IMR-90 (cell line): ENCODE results near the gene MAP1A. TPM values are rescaled to one million over a fixed set of nuclear protein-coding genes. Genes with fewer than 3 reads are reported as not detected.

Experiments
- ATAC-seq: fragments of 200-7000 bp; cut with Tn5 transposase; 2 replicates; pipeline ENCODE4 v1.9.1; 2020; ENCODE audit warnings: low read depth, mild to moderate bottlenecking, moderate library complexity
- BruUV-seq: library from RNA; stranded (reverse); fragments of 400-500 nt; replicated peaks from 2 replicates; lab custom pipeline; 2021; lab: Mats Ljungman, UMichigan
- CTCF ChIA-PET: fragments of 300-600 bp; formaldehyde crosslinking; extraction: SDS; loops from one replicate; lab custom pipeline; 2021; ENCODE audit warnings: antibody characterized with exemption; lab: Yijun Ruan, JAX
- POLR2A ChIA-PET: fragments of 300-600 bp; sonication (Branson Sonifier 250); formaldehyde crosslinking; loops from one replicate; lab custom pipeline; 2022; ENCODE audit warnings: antibody characterized with exemption; ENCODE audit not compliant: unreplicated experiment; lab: Charles Lee
- DNase-seq: peaks from one replicate; pipeline ENCODE4 v3.0.0; 2013
- H2AFZ ChIP-seq: replicated peaks from 2 replicates; pipeline ENCODE3; 2013; ENCODE audit warnings: low read length, mild to moderate bottlenecking; ENCODE audit not compliant: poor library complexity
- H2AK5ac ChIP-seq: 2 replicates; pipeline ENCODE4 v1.6.1; 2013; ENCODE audit warnings: low read depth, low read length, inconsistent platforms
- H2AK9ac ChIP-seq: replicated peaks from 2 replicates; pipeline ENCODE3; 2013; ENCODE audit warnings: mild to moderate bottlenecking, low read depth, low read length, moderate library complexity; ENCODE audit not compliant: poor library complexity
- H2BK120ac ChIP-seq: 2 replicates; pipeline ENCODE4 v1.6.1; 2013; ENCODE audit warnings: low read depth, low read length, inconsistent platforms
- H2BK15ac ChIP-seq: 3 replicates; pipeline ENCODE4 v1.6.1; 2013; ENCODE audit warnings: low read depth, low read length, inconsistent platforms
- H2BK20ac ChIP-seq: 2 replicates; pipeline ENCODE4 v1.6.1; 2013; ENCODE audit warnings: low read depth, mild to moderate bottlenecking, inconsistent platforms, low read length, moderate library complexity
- H2BK5ac ChIP-seq: 2 replicates; pipeline ENCODE4 v1.6.1; 2013; ENCODE audit warnings: mild to moderate bottlenecking, low read depth, low read length, inconsistent platforms; ENCODE audit not compliant: poor library complexity, severe bottlenecking
- H3K14ac ChIP-seq: replicated peaks from 2 replicates; pipeline ENCODE4 v1.6.1; 2013; ENCODE audit warnings: low read depth, low read length, inconsistent platforms
- H3K18ac ChIP-seq: 2 replicates; pipeline ENCODE4 v1.6.1; 2013; ENCODE audit warnings: low read depth, low read length, control low read depth
- H3K23ac ChIP-seq: 2 replicates; pipeline ENCODE4 v1.6.1; 2013; ENCODE audit warnings: low read depth, low read length, inconsistent platforms
- H3K27ac ChIP-seq: 2 replicates; pipeline ENCODE4 v1.5.1; 2013; ENCODE audit warnings: mild to moderate bottlenecking, control low read depth, low read length; ENCODE audit not compliant: insufficient read depth
- H3K27me3 ChIP-seq: 2 replicates; pipeline ENCODE4 v1.6.1; 2013; ENCODE audit warnings: low read length; ENCODE audit not compliant: control insufficient read depth, insufficient read depth
- H3K36me3 ChIP-seq: 2 replicates; pipeline ENCODE4 v1.6.1; 2013; ENCODE audit warnings: low read length, mixed read lengths; ENCODE audit not compliant: control insufficient read depth, insufficient read depth
- H3K4ac ChIP-seq: 2 replicates; pipeline ENCODE4 v1.6.1; 2013; ENCODE audit warnings: low read depth, low read length, inconsistent platforms
- H3K4me1 ChIP-seq: 2 replicates; pipeline ENCODE4 v1.6.1; 2013; ENCODE audit warnings: low read length, mixed read lengths; ENCODE audit not compliant: control insufficient read depth, insufficient read depth
- H3K4me2 ChIP-seq: 2 replicates; pipeline ENCODE4 v1.6.1; 2013; ENCODE audit warnings: low read depth, mild to moderate bottlenecking, control low read depth, low read length, moderate library complexity
- H3K4me3 ChIP-seq: 2 replicates; pipeline ENCODE4 v1.5.1; 2013; ENCODE audit warnings: low read depth, mild to moderate bottlenecking, control low read depth, low read length, moderate library complexity; ENCODE audit not compliant: insufficient read depth
- H3K56ac ChIP-seq: 2 replicates; pipeline ENCODE4 v1.6.1; 2013; ENCODE audit warnings: low read length, inconsistent platforms; ENCODE audit not compliant: insufficient read depth; ENCODE audit errors: extremely low read depth
- H3K79me1 ChIP-seq, 2 experiments: 2 replicates each; pipeline ENCODE4 v1.6.1; 2013; ENCODE audit warnings: low read length in 2 of 2, inconsistent platforms in 1 of 2, low read depth in 1 of 2
- H3K9ac ChIP-seq: 2 replicates; pipeline ENCODE4 v1.6.1; 2013; ENCODE audit warnings: low read depth, low read length, control low read depth
- H3K9me1 ChIP-seq: 2 replicates; pipeline ENCODE4 v1.6.1; 2013; ENCODE audit warnings: low read length, inconsistent platforms; ENCODE audit not compliant: insufficient read depth
- H3K9me3 ChIP-seq: 2 replicates; pipeline ENCODE4 v1.6.1; 2013; ENCODE audit warnings: low read length; ENCODE audit not compliant: control insufficient read depth, insufficient read depth
- H4K20me1 ChIP-seq: 2 replicates; pipeline ENCODE4 v1.6.1; 2013; ENCODE audit warnings: low read length, inconsistent platforms; ENCODE audit not compliant: insufficient read depth
- H4K5ac ChIP-seq: 2 replicates; pipeline ENCODE4 v1.6.1; 2013; ENCODE audit warnings: mild to moderate bottlenecking, low read depth, low read length, control low read depth
- H4K8ac ChIP-seq, 2 experiments: 2 replicates each; pipeline ENCODE4 v1.6.1; 2013; ENCODE audit warnings: low read depth in 2 of 2, low read length in 2 of 2, control low read depth in 1 of 2, inconsistent platforms in 1 of 2
- H4K91ac ChIP-seq: 2 replicates; pipeline ENCODE4 v1.6.1; 2013; ENCODE audit warnings: low read depth, low read length, inconsistent platforms; ENCODE audit not compliant: insufficient read depth
- BHLHE40 ChIP-seq: fragments of 150-350 bp; IDR thresholded peaks from 2 replicates; pipeline ENCODE4 v1.6.1; 2016; ENCODE audit warnings: mild to moderate bottlenecking, low read depth, low read length
- CEBPB ChIP-seq: IDR thresholded peaks from 2 replicates; pipeline ENCODE4 v1.6.1; 2012; ENCODE audit warnings: low read depth, low read length, improper control_type of control experiment
- CHD1 ChIP-seq: IDR thresholded peaks from 2 replicates; pipeline ENCODE4 v1.6.1; 2012; ENCODE audit warnings: low read depth, low read length, improper control_type of control experiment
- FOS ChIP-seq: fragments of 150-350 bp; IDR thresholded peaks from 2 replicates; pipeline ENCODE4 v1.6.1; 2016; ENCODE audit warnings: low read depth, low read length
- MAFK ChIP-seq: IDR thresholded peaks from 2 replicates; pipeline ENCODE4 v1.6.1; 2012; ENCODE audit warnings: low read depth, low read length, improper control_type of control experiment
- MAZ ChIP-seq: IDR thresholded peaks from 2 replicates; pipeline ENCODE4 v1.6.1; 2012; ENCODE audit warnings: low read depth, mild to moderate bottlenecking, low read length, improper control_type of control experiment, moderate library complexity, borderline replicate concordance
- MXI1 ChIP-seq: IDR thresholded peaks from 2 replicates; pipeline ENCODE4 v1.6.1; 2012; ENCODE audit warnings: low read depth, mild to moderate bottlenecking, low read length, moderate library complexity, borderline replicate concordance
- NFE2L2 ChIP-seq: fragments of 150-350 bp; IDR thresholded peaks from 2 replicates; pipeline ENCODE4 v1.6.1; 2016; ENCODE audit warnings: low read depth, mild to moderate bottlenecking, low read length
- POLR2A ChIP-seq: IDR thresholded peaks from 2 replicates; pipeline ENCODE4 v1.6.1; 2012; ENCODE audit warnings: mild to moderate bottlenecking, low read depth, low read length
- RAD21 ChIP-seq: IDR thresholded peaks from 2 replicates; pipeline ENCODE4 v1.6.1; 2012; ENCODE audit warnings: low read length, improper control_type of control experiment
- RCOR1 ChIP-seq: IDR thresholded peaks from 2 replicates; pipeline ENCODE4 v1.6.1; 2012; ENCODE audit warnings: mild to moderate bottlenecking, low read length, improper control_type of control experiment; ENCODE audit not compliant: insufficient replicate concordance
- RFX5 ChIP-seq: IDR thresholded peaks from 2 replicates; pipeline ENCODE4 v1.8.0; 2012; ENCODE audit warnings: low read depth, mild to moderate bottlenecking, low read length, moderate library complexity
- SMC3 ChIP-seq: fragments of 150-350 bp; IDR thresholded peaks from 2 replicates; pipeline ENCODE4 v1.6.1; 2016; ENCODE audit warnings: low read depth, mild to moderate bottlenecking, antibody characterized with exemption, low read length, moderate library complexity
- WGBS, 2 experiments: methylation state at CpG; one replicate each; pipeline versions ENCODE4 v1.1.5 to v1.1.7; 2013; ENCODE audit warnings: missing lambda C conversion rate in 2 of 2; ENCODE audit not compliant: insufficient read length in 1 of 2; ENCODE audit errors: extremely low coverage in 2 of 2; 5-methylcytosine and 5-hydroxymethylcytosine counted together
- dilution Hi-C: fragments of 300-500 bp; cut with HindIII; formaldehyde crosslinking; loops from one replicate; pipeline ENCODE4 v1.14.3; 2018; ENCODE audit warnings: low sequenced_read_pairs; ENCODE audit not compliant: unreplicated experiment
- in situ Hi-C: fragments of 300-500 bp; cut with MboI; formaldehyde crosslinking; loops from 3 replicates; pipeline ENCODE4 v1.14.3; 2019; ENCODE audit warnings: low sequenced_read_pairs, inconsistent platforms, mixed read lengths
- intact Hi-C: fragments of 100-400 bp; cut with micrococcal nuclease; formaldehyde crosslinking; loops from 2 replicates; pipeline ENCODE4 v1.10.0; 2022
- polyA plus RNA-seq, 3 experiments: library from polyadenylated mRNA; depleted of rRNA; stranded (reverse); fragments of >200 nt; gene quantifications; 2 replicates each; pipeline ENCODE4 v1.2.3, GENCODE V29; 2012; ENCODE audit warnings: low replicate concordance in 1 of 3
- total RNA-seq: library from RNA; depleted of rRNA; stranded (reverse); fragments of >200 nt; gene quantifications from 2 replicates; pipeline ENCODE4 v1.2.3, GENCODE V29; 2012
- TF ChIP-seq, protein P1 (sequence below): fragments of 150-350 bp; IDR thresholded peaks from 2 replicates; pipeline ENCODE4 v1.6.1; 2016; ENCODE audit warnings: low read depth, mild to moderate bottlenecking, low read length, moderate library complexity, borderline replicate concordance
- TF ChIP-seq, protein P2 (sequence below): conservative IDR thresholded peaks from 2 replicates; pipeline ENCODE4 v1.5.1; 2012; ENCODE audit warnings: mild to moderate bottlenecking, low read depth, low read length, improper control_type of control experiment
- TF ChIP-seq, protein P3 (sequence below): fragments of 150-350 bp; IDR thresholded peaks from 2 replicates; pipeline ENCODE4 v1.6.1; 2017; ENCODE audit warnings: mild to moderate bottlenecking, antibody characterized with exemption, low read length, low read depth

MAP1A gene
- total and polyA plus RNA-seq, 2 of the 4 experiments (the other 2 are of a cell fraction): 28.7 to 48.2 TPM

DNA sequence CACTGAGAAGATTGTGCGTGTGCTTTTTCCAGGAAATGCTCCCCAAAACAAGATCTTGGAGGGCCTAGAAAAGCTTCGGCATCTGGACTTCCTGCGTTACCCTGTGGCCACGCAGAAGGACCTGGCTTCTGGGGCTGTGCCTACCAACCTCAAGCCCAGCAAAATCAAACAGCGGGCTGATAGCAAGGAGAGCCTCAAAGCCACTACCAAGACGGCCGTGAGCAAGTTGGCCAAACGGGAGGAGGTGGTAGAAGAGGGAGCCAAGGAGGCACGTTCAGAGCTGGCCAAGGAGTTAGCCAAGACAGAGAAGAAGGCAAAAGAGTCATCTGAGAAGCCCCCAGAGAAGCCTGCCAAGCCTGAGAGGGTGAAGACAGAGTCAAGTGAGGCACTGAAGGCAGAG is 4.8 kb downstream of the MAP1A start:
- no TSS peak for BruUV-seq
- Histone ChIP-seq H3K4me3 (no peak overlapping the region), H2BK20ac (no peak overlapping the region), H3K9ac (no peak overlapping the region), H3K18ac (no peak overlapping the region), H4K5ac (no peak overlapping the region), H3K9me3 (no peaks in the 10 kb centered on the region), H3K4me2 (no peak overlapping the region), H3K27ac (no peak overlapping the region), H4K91ac (no peak overlapping the region), H3K79me1 (peaks cover 36 to 91% of the 10 kb centered on the region in 2 experiments), H3K14ac (no peak overlapping the region), H4K8ac (no peak overlapping the region), H3K56ac (no peak overlapping the region), H3K9me1 (peaks cover 46% of the 10 kb centered on the region), H3K27me3 (no peaks in the 10 kb centered on the region), H3K36me3 (peaks cover 59% of the 10 kb centered on the region), H2BK120ac (no peak overlapping the region), H2AK9ac (no peak overlapping the region), H2BK15ac (no peak overlapping the region), H3K4ac (no peak overlapping the region), H3K4me1 (peaks cover 5% of the 10 kb centered on the region; the same call in 1 of the 2 replicates), H4K20me1 (peaks cover 64% of the 10 kb centered on the region), H2AFZ (no peak overlapping the region), H2AK5ac (no peak overlapping the region), H2BK5ac (no peak overlapping the region), H3K23ac (no peak overlapping the region)
- ATAC-seq (no peak), DNase-seq (no peak)
- dilution Hi-C loops: no loop called here
- WGBS, 2 experiments: 89% methylated on average over 5 of the region's 9 CpGs; no CpG with 5 or more reads in 1 of the 2 experiments
- POLR2A ChIA-PET: no interaction called here
- no peak for TF ChIP-seq BHLHE40
- no peak for TF ChIP-seq MAZ
- no peak for TF ChIP-seq CEBPB
- TF ChIP-seq NFE2L2: no peak
- TF ChIP-seq MXI1: no peak
- no peak for TF ChIP-seq MAFK
- TF ChIP-seq, protein P1, sequence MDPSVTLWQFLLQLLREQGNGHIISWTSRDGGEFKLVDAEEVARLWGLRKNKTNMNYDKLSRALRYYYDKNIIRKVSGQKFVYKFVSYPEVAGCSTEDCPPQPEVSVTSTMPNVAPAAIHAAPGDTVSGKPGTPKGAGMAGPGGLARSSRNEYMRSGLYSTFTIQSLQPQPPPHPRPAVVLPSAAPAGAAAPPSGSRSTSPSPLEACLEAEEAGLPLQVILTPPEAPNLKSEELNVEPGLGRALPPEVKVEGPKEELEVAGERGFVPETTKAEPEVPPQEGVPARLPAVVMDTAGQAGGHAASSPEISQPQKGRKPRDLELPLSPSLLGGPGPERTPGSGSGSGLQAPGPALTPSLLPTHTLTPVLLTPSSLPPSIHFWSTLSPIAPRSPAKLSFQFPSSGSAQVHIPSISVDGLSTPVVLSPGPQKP: no peak
- TF ChIP-seq SMC3: no peak
- no peak for TF ChIP-seq CHD1
- TF ChIP-seq RAD21: no peak
- no peak for TF ChIP-seq FOS
- TF ChIP-seq, protein P2, sequence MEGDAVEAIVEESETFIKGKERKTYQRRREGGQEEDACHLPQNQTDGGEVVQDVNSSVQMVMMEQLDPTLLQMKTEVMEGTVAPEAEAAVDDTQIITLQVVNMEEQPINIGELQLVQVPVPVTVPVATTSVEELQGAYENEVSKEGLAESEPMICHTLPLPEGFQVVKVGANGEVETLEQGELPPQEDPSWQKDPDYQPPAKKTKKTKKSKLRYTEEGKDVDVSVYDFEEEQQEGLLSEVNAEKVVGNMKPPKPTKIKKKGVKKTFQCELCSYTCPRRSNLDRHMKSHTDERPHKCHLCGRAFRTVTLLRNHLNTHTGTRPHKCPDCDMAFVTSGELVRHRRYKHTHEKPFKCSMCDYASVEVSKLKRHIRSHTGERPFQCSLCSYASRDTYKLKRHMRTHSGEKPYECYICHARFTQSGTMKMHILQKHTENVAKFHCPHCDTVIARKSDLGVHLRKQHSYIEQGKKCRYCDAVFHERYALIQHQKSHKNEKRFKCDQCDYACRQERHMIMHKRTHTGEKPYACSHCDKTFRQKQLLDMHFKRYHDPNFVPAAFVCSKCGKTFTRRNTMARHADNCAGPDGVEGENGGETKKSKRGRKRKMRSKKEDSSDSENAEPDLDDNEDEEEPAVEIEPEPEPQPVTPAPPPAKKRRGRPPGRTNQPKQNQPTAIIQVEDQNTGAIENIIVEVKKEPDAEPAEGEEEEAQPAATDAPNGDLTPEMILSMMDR: no peak
- TF ChIP-seq, protein P3, sequence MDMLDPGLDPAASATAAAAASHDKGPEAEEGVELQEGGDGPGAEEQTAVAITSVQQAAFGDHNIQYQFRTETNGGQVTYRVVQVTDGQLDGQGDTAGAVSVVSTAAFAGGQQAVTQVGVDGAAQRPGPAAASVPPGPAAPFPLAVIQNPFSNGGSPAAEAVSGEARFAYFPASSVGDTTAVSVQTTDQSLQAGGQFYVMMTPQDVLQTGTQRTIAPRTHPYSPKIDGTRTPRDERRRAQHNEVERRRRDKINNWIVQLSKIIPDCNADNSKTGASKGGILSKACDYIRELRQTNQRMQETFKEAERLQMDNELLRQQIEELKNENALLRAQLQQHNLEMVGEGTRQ: no peak
- no peak for TF ChIP-seq RCOR1
- TF ChIP-seq RFX5: no peak
- no peak for TF ChIP-seq POLR2A
- CTCF ChIA-PET: no interaction called here
- in situ Hi-C loops: no loop called here
- intact Hi-C loops: no loop called here
